Stimulated activated CD8-positive, alpha-beta memory T cell treated with anti-CD3 and anti-CD28 coated beads, Interleukin-15, amount 100 ng/mL, for 48 hours (primary cell): ENCODE measurements around the gene EHMT2.
A peak's percentile ranks its signal among the peaks of the same experiment; 100 is the strongest.
"Not testable (repeated sequence)": the region's sequence is repeated elsewhere in the genome, so short reads cannot be mapped to it uniquely, and the experiment has no call there.

Source experiments
- DNase-seq, 2 donors: peaks; one replicate each; pipeline ENCODE4 v3.0.0-alpha.2; 2020; ENCODE audit warnings: low read depth in 2 of 2

EHMT2 gene

DNA sequence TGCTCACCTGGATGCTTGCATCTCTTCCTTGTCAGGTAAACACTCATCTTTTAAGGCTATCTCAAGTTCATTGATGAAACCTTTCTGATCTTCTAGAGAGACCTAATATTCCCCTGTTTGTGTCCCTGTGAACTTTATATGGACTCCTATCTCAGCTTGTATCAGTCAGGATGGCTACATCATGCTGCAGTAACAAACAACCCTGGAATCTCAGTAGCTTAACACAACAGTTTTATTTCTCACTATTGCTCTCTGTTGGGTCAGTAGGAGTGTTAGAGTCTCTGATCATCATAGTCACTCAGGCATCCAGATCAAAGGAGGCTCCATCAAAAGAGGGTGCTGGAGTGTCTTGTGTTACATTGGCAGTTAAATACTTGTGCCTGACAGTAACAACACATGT, 17.9 kb upstream of the EHMT2 start:
- DNase-seq, result no peak

DNA sequence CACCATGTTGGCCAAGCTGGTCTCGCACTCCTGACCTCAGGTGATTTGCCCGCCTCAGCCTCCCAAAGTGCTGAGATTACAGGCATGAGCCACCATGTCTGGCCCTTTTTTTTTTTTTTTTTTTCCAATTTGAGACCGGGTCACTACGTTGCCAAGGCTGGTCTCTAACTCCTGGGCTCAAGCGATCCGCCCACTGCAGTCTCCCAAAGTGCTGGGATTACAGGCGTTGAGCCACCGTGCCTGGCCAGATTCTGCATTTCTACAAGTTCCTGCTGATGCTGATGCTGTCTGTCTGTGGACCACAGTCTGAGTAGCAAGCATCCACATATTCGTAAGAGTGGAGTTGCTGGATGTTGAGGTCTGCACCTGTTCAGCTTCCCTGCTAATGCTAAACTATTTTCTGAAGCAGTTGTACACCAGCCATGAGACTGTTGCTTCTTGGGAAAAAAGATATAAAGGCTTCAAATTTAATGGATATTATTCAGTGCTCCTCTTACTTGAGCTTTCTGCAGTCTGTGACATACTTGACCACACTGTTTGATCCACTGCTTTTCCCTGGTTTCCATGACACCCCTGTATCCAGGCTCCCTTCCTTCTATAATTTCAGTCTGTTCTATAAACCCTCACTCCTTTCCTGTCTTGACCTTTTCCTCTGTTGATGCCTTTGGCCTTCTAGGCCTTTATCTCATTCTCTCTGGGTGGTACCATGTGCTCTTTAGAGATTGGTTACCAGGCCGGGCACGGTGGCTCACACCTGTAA, 14.5 kb upstream of the EHMT2 start:
- DNase-seq, result no peak

DNA sequence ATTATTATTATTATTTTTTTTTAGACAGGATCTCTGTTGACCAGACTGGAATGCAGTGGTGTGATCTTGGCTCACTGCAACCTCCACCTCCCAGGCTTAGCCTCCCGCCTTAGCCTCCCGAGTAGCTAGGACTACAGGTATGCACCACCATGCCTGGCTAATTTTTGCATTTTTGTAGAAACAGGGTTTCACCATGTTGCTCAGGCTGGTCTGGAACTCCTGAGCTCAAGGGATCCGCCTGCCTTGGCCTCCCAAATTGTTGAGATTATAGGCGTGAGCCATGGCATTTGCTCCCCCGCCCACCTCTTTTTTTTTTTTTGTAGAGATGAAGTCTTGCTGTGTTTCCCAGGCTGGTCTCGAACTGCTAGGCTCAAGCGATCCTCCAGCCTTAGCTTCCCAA, 11.8 kb upstream of the EHMT2 start:
- DNase-seq, result not testable (repeated sequence)

DNA sequence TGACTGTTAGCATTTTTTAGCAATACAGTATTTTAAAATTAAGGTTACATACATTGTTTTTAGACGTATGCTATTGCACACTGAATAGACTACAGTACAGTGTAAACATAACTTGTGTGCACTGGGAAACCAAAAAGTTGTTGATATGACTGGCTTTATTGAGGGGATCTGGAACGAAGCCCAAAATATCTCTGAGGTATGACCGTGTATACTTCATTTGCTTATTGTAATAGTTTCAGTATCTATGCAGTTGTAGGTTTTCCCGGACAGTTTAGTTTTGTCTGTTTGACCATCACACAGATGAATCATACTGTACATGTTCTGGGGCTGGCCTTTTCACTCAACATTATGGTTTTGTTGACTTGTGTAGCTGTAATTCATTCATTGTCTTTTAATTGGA, 11.3 kb upstream of the EHMT2 start:
- DNase-seq, result no peak

DNA sequence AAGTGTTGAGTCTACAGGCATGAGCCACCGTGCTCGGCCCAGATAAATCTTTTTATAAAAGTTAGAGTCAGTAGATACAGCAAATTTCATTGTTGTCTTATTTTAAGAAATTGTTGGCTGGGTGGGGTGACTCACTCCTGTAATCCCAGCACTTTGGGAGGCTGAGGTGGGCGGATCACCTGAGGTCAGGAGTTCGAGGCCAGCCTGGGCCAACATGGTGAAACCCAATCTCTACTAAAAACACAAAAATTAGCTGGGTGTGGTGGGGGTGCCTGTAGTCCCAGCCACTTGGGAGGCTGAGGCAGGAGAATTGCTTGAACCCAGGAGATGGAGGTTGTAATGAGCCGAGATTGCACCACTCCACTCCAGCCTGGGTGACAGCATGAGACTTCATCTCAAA, 10.8 kb upstream of the EHMT2 start:
- DNase-seq, result not testable (repeated sequence)

DNA sequence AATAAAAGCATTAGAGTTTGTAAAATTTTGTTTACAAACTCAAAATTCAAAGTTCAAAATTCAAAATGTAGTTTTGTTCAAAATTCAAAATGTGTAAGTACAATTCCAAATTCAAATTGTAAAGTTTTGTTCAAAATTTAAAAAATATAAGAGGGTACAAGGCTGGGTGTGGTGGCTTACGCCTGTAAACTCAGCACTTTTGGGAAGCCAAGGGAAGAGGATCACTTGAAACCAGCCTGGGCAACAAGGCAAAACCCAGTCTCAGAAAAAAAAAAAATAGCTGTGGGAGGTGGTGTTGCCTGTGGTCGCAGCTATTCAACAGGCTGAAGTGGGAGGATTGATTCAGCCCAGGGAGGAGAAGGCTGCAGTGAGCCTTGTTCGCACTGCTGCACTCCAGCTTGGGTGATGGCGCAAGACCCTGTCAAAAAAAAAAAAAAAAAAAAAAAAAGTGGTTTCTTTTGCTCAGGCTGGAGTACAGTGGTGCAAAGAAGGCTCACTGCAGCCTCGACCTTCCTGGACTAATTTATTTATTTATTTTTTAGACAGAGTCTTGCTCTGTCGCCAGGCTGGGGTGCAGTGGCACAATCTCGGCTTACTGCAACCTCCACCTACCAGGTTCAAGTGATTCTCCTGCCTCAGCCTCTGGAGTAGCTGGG, 9.8 kb upstream of the EHMT2 start:
- no peak for DNase-seq

DNA sequence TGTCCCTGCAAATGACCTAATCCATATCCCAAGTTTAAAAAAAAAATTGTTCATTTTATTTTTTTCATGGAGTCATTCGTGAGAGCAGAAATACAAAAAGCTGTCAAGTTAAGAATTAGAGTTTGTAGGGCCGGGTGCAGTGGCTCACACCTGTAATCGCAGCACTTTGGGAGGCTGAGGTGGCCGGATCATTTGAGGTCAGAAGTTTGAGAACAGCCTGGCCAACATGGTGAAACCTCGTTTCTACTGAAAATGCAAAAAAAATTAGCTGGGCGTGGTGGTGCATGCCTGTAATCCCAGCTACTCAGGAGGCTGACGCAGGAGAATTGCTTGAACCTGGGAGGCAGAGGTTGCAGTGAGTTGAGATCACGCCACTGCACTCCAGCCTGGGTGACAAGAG, 9.2 kb upstream of the EHMT2 start:
- DNase-seq, result not testable (repeated sequence)

DNA sequence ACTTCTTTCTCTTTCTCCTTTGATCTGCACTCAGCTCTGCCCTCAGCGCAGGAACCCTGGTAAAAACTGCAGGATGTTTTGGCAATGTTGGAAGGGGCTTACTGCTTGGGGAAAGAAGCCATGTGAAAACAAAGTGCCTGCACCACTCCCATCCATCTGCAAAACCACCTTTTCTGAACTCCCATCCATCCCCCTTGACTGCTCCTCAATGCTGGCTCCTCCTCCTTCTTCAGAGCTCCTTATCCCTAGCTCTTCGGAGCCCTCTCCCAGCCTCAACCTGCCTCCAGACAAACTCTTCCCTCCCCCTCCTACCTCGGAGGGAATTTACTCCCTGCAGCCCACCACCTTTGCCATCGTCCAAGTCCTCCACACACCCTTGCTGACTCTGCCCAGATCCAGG, 8.6 kb upstream of the EHMT2 start:
- no peak for DNase-seq

DNA sequence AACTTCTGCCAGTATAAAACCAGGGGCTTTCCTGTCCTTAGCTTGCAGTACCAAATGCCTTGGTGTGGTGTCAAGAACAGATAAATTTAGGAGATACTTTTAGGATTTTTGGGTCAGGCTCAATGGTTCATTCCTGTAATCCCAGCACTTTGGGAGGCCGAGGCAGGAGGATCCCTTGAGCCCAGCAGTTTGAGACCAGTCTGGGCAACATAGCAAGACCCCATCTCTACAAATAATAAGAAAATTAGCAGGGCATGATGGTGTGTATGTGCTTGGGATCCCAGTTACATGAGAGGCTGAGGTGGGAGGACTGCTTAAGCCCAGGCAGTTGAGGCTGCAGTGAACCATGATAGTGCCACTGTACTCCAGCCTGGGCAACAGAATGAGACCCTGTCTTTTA, 7.5 kb upstream of the EHMT2 start:
- no peak for DNase-seq

DNA sequence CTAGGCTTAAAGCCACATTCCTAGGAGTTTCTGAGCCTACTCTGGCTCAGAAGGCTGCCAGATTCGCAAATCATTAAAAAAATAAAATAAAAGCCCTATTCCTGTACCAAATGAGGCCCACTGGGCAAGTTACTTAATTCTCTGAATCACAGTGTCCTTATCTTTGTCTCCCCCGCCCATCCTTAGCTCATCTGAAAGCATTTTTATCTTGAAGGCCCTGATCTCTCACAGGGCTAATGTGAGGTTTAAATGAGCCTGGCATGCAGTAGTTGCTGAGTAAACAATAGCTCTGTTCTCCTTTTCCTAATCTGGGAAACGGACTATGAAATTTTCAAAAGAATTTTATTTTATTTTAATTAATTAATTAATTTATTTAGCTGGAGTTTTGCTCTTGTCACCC, 6.5 kb upstream of the EHMT2 start:
- no peak for DNase-seq

DNA sequence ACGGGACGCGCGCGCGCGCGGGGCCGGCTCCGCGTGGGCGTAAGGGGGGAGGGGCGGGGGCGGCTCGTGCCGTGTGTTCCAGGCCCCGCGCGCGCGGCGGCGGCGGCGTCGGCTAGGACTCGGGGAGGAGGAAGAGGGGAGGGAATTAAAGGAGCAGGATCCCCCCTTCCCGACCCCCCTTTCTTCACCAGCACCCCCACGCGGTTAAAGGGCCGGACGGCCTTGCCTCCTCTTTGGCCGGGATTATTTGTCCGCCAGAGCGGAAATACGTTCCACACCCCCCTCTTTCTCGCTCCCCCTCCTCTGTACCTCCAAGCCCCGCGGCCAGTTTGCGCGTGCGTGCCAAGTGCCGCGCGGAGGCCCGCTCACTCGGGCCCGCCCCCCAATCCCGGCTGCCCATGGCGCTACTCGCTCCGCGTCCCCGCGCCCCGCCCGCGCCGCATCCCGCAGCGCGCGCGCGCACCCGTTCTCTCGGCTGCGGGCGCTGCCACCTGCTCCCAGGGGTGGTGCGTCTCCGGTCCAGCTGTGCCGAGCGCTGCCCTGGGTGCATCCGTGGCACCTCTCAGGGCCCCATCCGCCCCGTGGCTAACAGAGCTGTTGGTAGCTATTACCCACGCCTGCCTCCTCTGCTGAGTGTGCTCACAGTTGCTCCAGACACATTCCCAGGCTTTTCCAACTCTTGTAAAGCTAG, 4.6 kb upstream of the EHMT2 start, which contains the start of gene ZBTB12:
ZBTB12 (minus strand) TSS at position 134 of the 691 bp plus-strand sequence. CDS start 781 bp downstream, outside the sequence.
- peak; percentile 78 to 83 for DNase-seq

DNA sequence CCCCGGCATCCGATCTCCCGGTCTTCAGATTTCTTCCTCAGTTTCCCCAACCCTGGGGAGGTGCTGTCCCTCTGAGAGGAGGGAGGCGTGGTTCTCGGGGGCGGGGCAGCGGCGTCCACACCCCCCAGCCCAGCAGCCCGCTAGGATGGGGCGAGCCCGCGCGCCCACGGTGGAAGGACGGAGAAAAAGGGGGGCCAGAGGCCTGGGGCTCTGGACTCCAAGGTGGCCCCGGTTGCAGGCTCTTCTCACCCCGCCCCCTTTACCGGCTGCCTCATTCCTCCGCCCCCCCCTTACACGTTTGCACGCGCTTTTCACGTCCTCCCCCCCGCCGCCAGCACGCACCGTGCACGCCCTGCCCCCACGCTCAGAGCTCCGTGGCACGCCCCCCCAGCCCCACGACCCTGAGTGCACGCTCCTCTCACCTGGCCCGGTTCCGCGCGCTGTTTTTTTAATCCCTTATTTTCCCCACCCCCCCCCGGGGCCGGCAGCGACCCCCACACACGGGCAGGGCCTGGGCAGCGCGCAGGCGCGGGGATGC, 4.0 kb upstream of the EHMT2 start:
- peak in 1 of 2 donors; percentile 43 for DNase-seq

DNA sequence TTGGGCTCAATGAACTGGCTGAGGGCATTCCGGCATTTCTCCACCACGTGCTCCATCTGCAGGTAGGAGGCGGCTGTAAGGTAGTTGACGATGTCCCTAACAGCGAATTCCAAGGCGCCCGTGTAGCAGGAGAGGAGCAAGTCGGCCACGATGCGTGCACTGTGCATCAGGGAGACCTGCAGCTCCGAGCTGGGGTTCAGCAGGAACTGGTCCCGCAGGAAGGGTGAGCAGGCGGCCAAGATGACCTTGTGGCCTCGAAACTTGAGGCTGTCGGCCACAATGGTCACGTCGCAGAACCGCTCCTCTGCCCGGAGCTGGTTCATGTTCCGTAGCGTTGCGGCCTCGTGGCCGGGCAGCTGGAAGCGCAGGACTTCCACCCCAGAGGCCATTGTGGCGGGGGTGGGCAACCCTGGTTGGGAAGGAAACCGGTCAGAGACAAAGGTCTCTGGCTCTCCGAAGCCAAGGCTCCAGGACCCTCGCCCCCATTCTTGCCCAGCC, 3.5 kb upstream of the EHMT2 start:
- no peak for DNase-seq

DNA sequence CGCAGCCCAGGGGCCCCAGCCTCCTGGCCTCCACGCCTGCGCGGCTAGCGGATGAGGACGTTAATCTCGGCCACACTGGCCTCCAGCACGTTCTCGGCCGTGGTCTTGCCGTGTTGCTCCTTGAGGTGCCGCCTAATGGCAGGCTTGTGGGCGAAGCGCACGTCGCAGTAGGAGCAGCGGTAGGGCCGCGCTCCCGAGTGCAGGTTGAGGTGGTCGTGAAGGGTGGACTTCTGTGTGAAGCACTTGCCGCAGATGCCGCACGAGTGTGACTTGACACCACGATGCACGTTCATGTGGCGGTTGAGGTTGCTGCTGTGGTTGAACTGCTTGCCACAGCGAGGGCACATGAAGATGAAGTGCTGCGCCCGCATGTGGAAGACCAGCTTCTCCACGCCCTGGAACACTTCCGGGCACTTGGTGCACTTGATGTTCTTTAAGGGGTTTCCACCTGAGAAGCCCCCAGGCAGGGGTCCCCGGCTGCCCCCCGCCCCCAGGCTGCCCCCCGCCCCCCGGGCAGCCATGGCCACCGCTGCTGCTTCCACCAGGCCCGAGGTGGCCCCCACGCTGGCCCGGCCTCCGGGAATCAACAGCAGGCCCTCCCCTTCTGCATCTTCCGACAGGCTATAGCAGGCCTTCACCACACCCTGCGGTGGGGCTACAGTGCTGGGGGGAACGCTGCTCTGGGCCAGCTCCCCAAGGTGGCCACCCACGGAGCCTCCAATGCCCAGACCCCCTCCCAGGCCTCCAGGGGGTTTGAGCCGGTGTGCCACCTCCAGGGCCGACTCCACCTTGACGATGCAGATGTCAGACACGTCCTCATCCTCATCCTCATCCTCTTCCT, 2.6 kb upstream of the EHMT2 start:
- DNase-seq, result no peak

DNA sequence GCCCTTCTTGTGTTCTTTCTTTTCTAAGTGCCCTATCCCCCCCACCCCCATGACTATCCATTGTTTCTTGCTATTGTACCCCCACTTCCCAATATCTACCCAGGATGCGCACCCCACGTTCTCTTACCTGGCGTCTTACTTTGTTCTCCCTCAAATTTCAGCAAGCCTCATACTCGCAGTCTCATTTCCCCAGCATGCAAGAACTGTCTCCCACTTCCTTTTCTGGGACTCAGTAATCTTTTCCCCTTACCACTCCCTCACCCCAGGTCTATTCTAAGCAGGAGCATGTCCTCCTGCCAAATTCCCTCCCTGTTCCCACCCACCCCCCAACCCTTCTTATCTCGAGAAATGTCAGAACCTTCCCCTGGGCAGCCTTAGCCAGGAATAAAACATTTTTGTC, 1.7 kb upstream of the EHMT2 start:
- no peak for DNase-seq

DNA sequence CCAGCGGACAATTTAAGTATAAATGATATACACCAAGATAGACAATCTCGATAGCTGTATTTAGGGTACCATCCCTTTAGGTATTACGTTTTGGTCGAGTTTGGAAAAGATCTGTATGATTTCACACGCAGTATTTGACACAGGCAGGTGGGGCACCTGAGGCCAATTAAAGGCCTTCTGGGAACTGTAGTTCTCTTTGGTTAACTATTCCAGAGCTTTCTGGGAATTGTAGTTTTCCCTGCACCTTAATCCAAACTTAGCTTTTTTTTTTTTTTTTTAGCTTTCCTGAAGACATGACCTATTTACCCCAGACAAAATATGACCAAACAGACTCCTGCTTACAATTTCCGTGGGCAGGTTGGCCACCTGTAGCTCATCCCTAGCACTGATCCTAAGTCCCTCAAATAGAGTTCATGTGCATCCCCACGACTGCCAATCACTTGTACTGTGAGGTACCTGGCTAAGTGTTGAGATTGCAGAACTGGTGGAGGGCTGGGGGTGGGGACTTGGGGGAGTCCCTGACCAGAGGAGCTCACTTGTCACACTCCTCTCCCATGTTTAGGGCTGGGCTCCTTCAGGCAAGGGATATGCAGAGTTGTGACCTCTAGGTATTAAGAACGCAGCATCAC, 999 bp upstream of the EHMT2 start:
- DNase-seq, result no peak

DNA sequence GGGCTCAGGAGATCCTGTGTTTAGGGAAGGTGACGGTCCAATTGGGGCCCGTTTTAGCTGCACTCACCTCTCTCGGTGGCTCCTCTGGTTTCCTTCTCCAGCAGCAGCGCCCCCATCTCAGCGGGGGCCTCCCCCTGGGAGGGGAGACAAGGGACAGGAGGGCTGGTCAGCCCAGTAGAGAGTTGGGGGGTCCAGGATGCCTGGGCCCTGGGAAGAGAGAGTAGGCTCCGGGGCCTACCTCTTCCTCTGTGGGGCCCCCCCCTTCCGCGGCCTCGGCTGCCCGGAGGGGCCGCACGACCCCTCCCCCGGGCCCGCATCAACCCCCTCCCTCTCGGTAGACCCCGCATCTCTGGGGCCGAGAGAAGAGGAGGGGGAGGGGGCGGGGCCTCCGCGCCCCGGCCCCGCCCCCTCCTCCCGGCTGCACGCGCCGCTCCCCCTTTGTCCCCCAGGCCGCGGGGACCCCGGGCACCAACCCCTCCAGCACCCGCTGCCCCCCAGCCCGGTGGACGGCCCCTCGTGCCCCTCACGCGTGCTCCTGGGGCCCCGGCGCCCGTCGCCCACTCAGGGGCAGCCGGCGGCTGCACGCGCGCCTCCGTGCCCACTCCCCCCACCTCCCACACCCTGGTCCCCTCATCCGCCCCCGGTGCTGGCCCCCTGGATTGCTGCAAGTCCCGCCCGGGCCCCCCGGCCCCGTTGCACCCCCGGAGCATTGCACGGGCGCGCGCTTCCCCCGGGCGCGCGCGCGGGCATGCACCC, 464 bp downstream of the EHMT2 start:
- no peak for DNase-seq

DNA sequence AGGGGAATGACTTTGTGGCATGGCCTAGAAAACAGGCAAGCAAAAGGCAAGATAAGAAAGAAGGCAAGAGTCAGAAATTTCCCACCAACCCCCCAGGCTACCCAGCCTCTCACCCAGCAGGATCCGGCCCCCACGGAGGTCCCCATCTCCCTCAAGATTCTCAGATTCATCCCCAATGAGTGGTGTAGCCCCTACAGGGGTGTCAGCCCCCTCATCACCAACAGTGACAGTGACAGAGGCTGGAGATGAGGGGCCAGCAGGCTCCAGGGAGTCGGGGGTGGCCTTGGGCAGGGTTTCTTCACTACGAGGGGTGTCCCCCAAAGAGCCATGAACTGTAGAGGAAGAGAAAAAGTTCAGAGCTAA, 1.0 kb downstream of the EHMT2 start:
- no peak for DNase-seq

DNA sequence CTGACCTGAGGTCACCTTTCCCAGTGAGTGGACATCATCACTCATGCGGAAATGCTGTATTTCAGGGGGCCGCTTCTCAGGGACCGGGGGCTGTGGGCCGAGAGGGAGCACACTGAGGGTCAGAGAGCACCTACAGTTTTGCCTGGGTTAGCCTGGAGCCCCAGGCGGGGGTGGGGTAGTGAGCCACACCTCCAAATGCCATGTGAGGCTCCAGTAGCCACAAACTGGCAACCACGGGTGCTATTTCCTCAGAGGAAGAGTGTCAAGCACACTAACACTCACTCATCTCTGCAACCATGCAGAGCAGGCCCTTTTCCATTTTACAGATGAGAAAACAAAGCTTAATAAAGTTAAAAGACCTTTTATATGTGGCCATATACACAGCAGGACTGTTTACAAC, 4.7 kb downstream of the EHMT2 start:
- no peak for DNase-seq

DNA sequence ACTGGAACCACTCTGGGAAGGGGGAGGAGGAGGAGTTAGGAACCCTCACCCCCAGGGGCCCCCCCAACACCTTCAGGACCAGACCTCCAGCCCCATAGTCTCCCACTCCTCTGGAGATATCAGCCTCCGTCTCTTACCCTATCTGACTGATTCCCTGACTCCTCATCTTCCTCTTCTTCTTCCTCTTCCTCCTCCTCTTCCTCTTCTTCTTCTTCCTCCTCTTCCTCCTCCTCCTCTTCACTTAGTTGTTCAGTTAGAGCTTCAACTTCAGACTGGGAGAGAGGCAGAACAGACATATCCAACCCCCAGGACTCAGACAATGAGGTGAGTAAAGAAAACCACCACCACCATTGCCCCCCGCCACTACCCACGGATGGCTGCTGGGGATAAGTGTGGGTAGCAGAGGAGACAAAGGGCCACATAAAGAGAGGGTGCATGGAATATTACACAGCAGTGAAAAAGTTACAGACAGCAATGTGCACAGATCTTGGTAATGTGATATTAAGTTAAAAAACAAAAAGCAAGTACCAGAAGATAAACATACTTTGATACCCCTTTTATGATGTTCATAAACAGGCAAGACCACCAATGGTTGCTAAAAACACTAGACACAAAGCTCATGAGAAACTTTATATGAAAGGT, 8.0 kb downstream of the EHMT2 start:
- DNase-seq, result no peak
